Endometrial microvascular endothelial cells (primary cell): ENCODE measurements around the gene YTHDF2. TPM values are rescaled to one million over a fixed set of nuclear protein-coding genes. Genes with fewer than 3 reads are reported as not detected.
"Not testable (repeated sequence)": the region's sequence is repeated elsewhere in the genome, so short reads cannot be mapped to it uniquely, and the experiment has no call there.

Experiments used
- in situ Hi-C: cut with HindIII; loops from 2 replicates; pipeline ENCODE4 v1.10.0; 2017; ENCODE audit warnings: low sequenced_read_pairs, low pct_unique_long_range_greater_than_20kb; ENCODE audit errors: inconsistent ontology term
- total RNA-seq: library from RNA; depleted of rRNA; stranded (reverse); fragments of >200 nt; gene quantifications from one replicate; pipeline ENCODE4 v1.2.3, GENCODE V29; 2015; ENCODE audit errors: inconsistent ontology term

The YTHDF2 gene
- total RNA-seq: 66.2 TPM

- in situ Hi-C loops: no loop called here
These were observed at the start of gene YTHDF2 for GRCh38 chr1:28736450-28737306. Gene YTHDF2, plus strand, starts transcription at chr1:28736940. Its CDS starts 181 bp downstream, at chr1:28737121.

GRCh38 chr1:28691627-28692026 lies 45.1 kb upstream of the YTHDF2 start:
- in situ Hi-C loops: not testable (repeated sequence)

- in situ Hi-C loops: no loop called here
These were observed 33.1 kb upstream of the YTHDF2 start for GRCh38 chr1:28703629-28704028.

- in situ Hi-C loops: no loop called here
These were observed 20.4 kb upstream of the YTHDF2 start for GRCh38 chr1:28716336-28716735.

DNA sequence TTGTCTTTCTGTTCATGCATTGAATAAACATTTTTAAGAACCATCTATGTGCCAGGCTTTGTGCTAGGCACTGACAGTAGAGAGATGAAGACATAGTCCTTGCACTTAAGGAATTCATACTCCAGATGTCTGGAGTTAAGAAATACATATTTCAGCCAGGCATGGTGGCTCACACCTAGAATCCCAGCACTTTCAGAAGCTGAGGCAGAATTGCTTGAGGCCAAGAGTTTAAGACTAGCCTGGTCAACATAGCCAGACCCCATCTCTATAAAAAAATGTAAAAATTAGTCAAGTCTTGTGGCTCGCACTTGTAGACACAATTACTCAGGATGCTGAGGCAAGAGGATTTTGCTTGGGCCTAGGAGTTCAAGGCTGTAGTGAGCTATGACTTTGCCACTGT lies 18.6 kb upstream of the YTHDF2 start:
- in situ Hi-C loops: no loop called here

DNA sequence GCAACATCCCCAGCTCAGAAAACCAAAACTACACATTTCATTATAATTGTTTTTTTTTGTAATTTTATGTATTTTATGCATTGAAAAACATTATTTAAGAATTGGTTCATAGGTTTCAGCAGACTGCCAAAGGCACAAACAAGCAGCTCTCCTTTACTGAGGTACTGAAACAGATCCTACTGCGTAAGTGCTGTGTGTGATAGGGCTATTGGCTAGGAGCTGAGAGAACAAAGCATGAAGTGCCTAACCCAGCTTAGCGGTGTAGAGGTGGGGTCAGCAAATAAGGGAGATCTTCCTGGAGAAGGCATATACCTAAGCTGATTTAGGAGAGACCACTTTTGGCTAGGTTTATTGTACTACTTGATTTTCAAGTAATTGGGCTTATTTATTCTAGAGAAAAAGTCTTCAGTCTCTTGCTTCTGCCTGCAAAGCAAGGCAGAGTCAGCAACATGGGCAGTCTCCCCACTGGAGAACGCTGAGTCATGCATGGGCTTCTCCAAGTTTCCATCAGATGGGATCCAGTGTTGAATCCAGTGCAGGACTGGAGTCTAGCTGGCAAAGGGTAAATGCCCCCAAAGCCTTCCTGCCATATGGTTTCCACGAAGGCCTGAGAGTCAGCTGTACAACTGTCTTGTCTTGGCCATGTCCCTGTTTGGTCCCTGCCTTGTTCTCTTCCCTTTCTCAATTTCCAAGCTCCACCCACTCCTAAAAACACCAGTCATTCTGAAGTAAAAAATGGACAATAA lies 18.0 kb upstream of the YTHDF2 start:
- in situ Hi-C loops: no loop called here

- in situ Hi-C loops: no loop called here
These were observed 17.5 kb upstream of the YTHDF2 start for GRCh38 chr1:28719332-28719619.

DNA sequence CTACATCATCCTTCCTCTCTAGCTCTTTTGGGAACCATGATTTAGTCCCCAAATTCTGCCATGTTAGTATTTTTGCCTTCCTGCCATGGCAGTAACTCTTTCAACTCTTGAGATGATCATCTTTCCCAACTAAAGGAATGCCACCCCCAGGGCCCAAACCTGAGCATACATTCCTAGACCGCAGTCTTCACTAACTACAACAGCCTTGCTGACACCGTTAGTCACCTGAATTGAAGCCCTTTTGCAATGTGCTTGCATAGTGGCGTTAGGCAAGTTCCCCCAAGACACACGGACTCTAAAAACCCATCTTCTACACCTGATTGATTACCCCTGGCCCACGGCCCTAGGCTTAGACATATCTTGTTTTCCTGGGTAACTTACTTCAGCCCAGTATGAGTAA lies 16.4 kb upstream of the YTHDF2 start:
- in situ Hi-C loops: no loop called here

DNA sequence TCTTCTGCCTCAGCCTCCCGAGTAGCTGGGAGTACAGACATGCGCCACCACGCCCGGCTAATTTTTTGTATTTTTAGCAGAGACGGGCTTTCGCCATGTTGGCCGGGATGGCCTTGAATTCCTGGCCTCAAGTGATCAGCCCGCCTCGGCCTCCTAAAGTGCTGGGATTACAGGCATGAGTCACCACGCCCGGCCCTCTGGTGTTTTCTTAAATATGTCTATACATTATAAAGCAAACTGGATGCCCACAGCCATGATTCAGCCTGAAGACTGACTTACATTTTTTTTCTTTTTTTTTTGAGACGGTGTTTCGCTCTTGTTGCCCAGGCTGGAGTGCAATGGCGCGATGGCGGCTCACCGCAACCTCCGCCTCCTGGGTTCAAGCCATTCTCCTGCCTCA lies 14.8 kb upstream of the YTHDF2 start:
- in situ Hi-C loops: not testable (repeated sequence)

- in situ Hi-C loops: not testable (repeated sequence)
These were observed 11.4 kb upstream of the YTHDF2 start for GRCh38 chr1:28725365-28725764.

DNA sequence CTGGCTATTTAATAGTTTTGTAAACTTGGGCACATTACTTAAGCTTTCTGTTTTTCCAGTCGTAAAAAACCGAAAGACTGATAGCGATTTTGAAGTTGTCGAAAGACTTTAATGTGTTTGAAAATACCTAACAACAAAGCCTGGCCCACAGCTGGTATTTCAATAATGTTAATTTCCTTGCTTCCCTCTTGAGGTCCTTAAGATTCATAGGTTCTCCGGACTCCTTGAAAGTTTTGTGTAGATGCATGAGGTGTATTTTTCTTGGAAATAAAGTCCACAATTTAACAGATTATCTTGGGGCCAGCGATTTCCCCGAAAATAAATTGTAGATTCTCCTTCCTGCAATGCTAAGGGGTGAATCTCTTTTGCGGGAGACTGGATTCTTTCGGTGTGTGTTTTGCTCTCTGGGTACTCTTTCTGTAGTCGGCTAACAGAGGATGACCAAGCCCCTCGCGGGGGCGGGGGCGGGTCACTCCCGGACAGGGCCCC lies 735 bp upstream of the YTHDF2 start:
- in situ Hi-C loops: no loop called here

DNA sequence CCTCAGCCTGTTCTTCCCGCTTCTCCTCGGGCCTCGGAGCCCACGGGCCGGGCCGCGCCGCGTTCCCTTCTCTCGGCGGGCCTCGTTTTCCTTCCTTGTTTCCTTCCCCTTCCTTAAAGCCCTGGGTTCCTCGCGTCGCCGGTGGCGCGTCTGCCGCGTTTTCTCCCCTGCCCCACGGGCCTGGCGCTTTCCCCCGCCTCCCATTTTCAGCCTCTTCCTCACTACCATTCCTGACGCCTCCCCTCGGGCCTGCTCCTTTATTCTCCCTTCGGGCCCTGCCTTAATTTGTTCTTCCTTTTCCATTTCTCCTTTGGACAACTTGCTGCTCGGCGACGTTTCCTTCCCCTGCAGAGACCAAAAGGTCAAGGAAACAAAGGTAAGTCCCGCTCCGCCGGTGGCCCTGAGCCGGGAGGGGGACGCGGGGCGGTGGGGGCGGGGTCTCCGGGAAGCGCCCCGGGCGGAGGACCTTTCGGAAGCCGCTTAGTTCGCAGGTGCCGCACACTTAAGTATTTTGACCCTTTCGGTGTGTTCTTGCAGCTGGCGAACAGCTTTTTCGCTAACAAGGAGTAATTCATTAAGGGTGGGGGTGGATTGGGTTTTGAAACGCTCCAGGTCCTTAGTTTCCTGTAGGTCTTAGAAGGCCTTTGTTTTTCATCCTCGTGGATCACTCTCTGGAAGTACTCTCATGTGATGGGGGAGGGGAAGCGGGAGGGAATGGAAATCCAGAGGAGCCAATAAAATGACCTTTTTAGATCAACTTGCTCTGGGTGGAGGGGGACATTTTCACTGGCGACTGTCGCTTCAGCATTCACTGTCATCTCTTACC lies 780 bp downstream of the YTHDF2 start:
- in situ Hi-C loops: no loop called here

DNA sequence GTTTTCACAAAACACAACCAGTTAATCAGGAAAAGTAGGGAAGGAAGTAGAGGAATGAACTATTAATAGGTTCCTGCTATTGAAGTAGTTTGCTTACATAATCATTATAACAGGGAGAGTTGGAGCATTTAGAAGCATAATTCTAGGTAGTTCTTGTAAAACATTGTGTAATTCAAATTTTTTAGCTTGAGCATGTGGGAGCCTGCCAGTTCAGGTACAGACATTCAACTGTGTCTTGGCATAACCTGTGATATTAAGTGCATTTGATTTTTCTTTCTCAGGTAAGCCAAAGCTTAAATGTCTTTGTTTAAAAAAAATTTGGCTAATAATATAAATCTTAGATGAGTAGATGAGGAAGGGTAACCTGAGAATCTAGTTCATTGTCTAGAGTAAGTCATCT lies 3.4 kb downstream of the YTHDF2 start:
- in situ Hi-C loops: loop anchor here (10.0 kb wide), 1 partner anchor 55 kb away; no protein-coding TSS in a partner anchor

- in situ Hi-C loops: loop anchor here (10.0 kb wide), 1 partner anchor 51 kb away; no protein-coding TSS in a partner anchor
These were observed 7.4 kb downstream of the YTHDF2 start for GRCh38 chr1:28744184-28744583.

- in situ Hi-C loops: loop anchor here (10.0 kb wide), 1 partner anchor 49 kb away; no protein-coding TSS in a partner anchor
These were observed 9.0 kb downstream of the YTHDF2 start for GRCh38 chr1:28745653-28746173.

DNA sequence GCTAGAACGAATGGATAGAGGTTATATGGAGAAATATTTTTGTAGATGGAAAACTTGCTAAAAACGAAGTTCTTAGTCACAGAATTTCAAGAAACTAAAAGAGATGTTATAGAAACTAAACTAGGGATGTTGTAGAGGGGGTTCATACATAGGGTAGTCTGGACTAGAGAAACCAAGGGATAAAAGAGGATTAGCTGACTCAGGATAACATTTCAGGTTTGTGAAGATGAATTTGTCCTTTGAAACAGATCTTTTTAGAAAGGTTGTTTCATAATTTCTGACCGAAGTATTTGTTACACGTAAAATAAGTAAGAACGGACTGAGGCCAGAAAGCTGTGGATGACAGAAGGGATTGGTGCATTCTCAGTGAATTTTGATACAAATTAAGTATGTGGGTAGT lies 13.6 kb downstream of the YTHDF2 start:
- in situ Hi-C loops: no loop called here

DNA sequence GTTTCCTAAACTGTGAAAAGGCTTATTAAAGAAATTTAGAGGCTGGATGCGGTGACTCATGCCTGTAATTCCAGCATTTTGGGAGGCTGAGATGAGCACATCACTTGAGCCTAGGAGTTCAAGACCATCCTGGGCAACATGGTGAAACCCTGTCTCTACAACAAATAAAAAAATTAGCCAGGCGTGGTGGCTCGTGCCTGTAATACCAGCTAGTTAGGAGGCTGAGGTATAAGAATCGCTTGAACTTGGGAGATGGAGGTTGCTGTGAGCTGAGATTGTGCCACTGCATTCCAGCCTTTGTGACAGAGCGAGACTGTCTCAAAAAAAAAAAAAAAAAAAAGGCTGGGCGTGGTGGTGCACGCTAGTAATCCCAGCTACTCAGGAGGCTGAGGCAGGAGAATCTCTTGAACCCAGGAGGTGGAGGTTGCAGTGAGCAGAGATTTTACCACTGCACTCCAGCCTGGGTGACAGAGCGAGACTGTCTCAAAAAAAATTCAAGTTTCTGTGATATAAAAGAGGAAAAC lies 14.1 kb downstream of the YTHDF2 start:
- in situ Hi-C loops: not testable (repeated sequence)

DNA sequence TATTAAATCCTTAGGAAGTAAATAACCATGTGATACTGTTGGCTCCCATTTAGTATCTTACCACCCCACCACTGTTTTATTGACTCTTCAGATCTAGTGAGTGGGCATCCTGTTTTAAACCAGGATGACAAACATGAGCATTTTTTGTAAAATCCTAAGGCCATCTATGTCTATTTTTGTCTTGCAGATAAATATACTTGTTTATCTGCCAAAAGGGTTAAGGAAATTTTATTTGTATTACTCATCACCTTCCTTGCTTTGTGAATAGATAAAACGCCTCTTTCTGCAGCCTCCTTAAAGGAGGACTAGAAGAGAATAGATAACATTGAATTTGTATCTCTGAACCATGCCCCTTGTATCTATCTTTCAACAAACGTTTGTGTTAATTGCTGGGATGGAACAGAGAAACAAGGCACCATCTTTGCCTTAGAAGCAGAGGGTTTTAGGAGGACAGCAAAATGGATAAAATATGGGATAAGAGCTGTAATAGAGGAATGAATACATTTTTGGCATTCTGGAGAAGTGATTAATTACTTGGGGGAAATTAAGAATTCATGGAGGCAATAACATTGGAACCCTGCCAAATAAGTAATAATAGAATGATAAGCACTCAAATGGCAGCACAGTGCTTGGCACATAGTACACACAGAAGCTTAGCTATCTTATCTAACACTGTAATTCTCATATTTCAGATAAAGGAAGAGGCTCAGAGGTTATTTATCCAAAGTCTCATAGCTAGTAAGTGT lies 14.7 kb downstream of the YTHDF2 start:
- in situ Hi-C loops: no loop called here
